Vagina (tissue), 2 donors: ENCODE measurements around the gene FAM171A1. TPM values are rescaled to one million over a fixed set of nuclear protein-coding genes. Genes with fewer than 3 reads are reported as not detected.

Source experiments
- DNase-seq, 2 donors: peaks; one replicate each; pipeline ENCODE4 v3.0.0-alpha.2; 2017; ENCODE audit errors: extremely low spot score in 2 of 2
- H3K27ac ChIP-seq: fragments of 200-600 bp; sonication (generic); one replicate; pipeline ENCODE4 v1.5.1; 2019
- H3K27me3 ChIP-seq: fragments of 200-600 bp; sonication (generic); one replicate; pipeline ENCODE4 v1.5.1; 2019
- H3K36me3 ChIP-seq, 2 donors: fragments of 200-600 bp; sonication (generic); one replicate each; pipeline ENCODE4 v1.5.1; 2017 to 2019
- H3K4me1 ChIP-seq: fragments of 200-600 bp; sonication (generic); one replicate; pipeline ENCODE4 v1.5.1; 2019
- H3K4me3 ChIP-seq, 2 donors: fragments of 200-600 bp; sonication (generic); 1 replicate in 1 of 2; 2 replicates in 1 of 2; pipeline ENCODE4 v1.5.1; 2016 to 2019
- H3K9me3 ChIP-seq: fragments of 200-600 bp; sonication (generic); one replicate; pipeline ENCODE4 v1.5.1; 2019
- CTCF ChIP-seq, 3 experiments: fragments of 450-650 bp in 2 of 3; fragments of 200-600 bp in 1 of 3; sonication (generic) in 1 of 3; IDR thresholded peaks; one replicate each; pipeline ENCODE4 v1.5.1; 2017 to 2019; ENCODE audit warnings: antibody characterized with exemption in 3 of 3, mild to moderate bottlenecking in 2 of 3, moderate library complexity in 2 of 3
- POLR2A ChIP-seq, 2 donors: fragments of 450-650 bp; IDR thresholded peaks; one replicate each; pipeline ENCODE4 v1.6.1; 2017; ENCODE audit warnings: antibody characterized with exemption in 2 of 2, mild to moderate bottlenecking in 2 of 2, moderate library complexity in 2 of 2
- POLR2AphosphoS5 ChIP-seq, 2 donors: sonication (generic); formaldehyde crosslinking; IDR thresholded peaks; one replicate each; pipeline ENCODE4 v1.9.0; 2017; ENCODE audit warnings: antibody characterized with exemption in 2 of 2, mild to moderate bottlenecking in 2 of 2, low read depth in 1 of 2; ENCODE audit not compliant: insufficient read depth in 1 of 2
- intact Hi-C: fragments of 100-400 bp; cut with DNase I; formaldehyde crosslinking; loops from one replicate; pipeline ENCODE4 v1.15.1; 2023
- total RNA-seq: library from RNA; depleted of rRNA; stranded (reverse); fragments of >200 nt; gene quantifications from one replicate; pipeline ENCODE4 v1.2.3, GENCODE V29; 2016

Gene FAM171A1
- total RNA-seq, 1 donor from 2014 or later, result 8.6 TPM

GRCh38 chr10:15300697-15301096, 70.4 kb downstream of the FAM171A1 start:
- intact Hi-C loops, result no loop called here
- TF ChIP-seq POLR2A (IDR thresholded peaks at IDR 0.05) (no peak), CTCF (IDR thresholded peaks at IDR 0.05) (no peak), POLR2AphosphoS5 (IDR thresholded peaks at IDR 0.05; ENCODE audit: insufficient read depth in 1 of 2, low read depth in 1 of 2) (no peak)
- Histone ChIP-seq H3K27ac (no peak overlapping the region), H3K4me3 (no peak overlapping the region), H3K4me1 (no peaks in the 10 kb centered on the region), H3K9me3 (no peaks in the 10 kb centered on the region), H3K27me3 (no peaks in the 10 kb centered on the region), H3K36me3 (no peaks in the 10 kb centered on the region)
- no peak for DNase-seq

GRCh38 chr10:15300145-15300544, 70.9 kb downstream of the FAM171A1 start:
- TF ChIP-seq POLR2A (IDR thresholded peaks at IDR 0.05) (no peak), POLR2AphosphoS5 (IDR thresholded peaks at IDR 0.05; ENCODE audit: insufficient read depth in 1 of 2, low read depth in 1 of 2) (no peak), CTCF (IDR thresholded peaks at IDR 0.05) (no peak)
- Histone ChIP-seq H3K4me1 (no peaks in the 10 kb centered on the region), H3K4me3 (no peak overlapping the region), H3K36me3 (no peaks in the 10 kb centered on the region), H3K27ac (no peak overlapping the region), H3K9me3 (no peaks in the 10 kb centered on the region), H3K27me3 (no peaks in the 10 kb centered on the region)
- no peak for DNase-seq
- intact Hi-C loops, result no loop called here

GRCh38 chr10:15296701-15297100, 74.4 kb downstream of the FAM171A1 start:
- no peak for TF ChIP-seq POLR2AphosphoS5 (IDR thresholded peaks at IDR 0.05; ENCODE audit: insufficient read depth in 1 of 2, low read depth in 1 of 2)
- no peak for TF ChIP-seq CTCF (IDR thresholded peaks at IDR 0.05)
- no peak for TF ChIP-seq POLR2A (IDR thresholded peaks at IDR 0.05)
- Histone ChIP-seq H3K9me3 (no peaks in the 10 kb centered on the region), H3K27ac (no peak overlapping the region), H3K27me3 (no peaks in the 10 kb centered on the region), H3K4me3 (no peak overlapping the region), H3K4me1 (no peaks in the 10 kb centered on the region), H3K36me3 (no peaks in the 10 kb centered on the region)
- intact Hi-C loops, result no loop called here
- DNase-seq, result no peak

- Histone ChIP-seq H3K4me1 (no peaks in the 10 kb centered on the region), H3K27me3 (no peaks in the 10 kb centered on the region), H3K4me3 (no peak overlapping the region), H3K36me3 (no peaks in the 10 kb centered on the region), H3K27ac (no peak overlapping the region), H3K9me3 (no peaks in the 10 kb centered on the region)
- TF ChIP-seq CTCF (IDR thresholded peaks at IDR 0.05) (no peak), POLR2A (IDR thresholded peaks at IDR 0.05) (no peak), POLR2AphosphoS5 (IDR thresholded peaks at IDR 0.05; ENCODE audit: insufficient read depth in 1 of 2, low read depth in 1 of 2) (no peak)
- intact Hi-C loops, result no loop called here
- no peak for DNase-seq
Measured at GRCh38 chr10:15295537-15296325, 75.4 kb downstream of the FAM171A1 start.
